H9 (cell line): ENCODE results near the gene RASGRP3. TPM values are rescaled to one million over a fixed set of nuclear protein-coding genes. Genes with fewer than 3 reads are reported as not detected.

Experiments
- DNase-seq: peaks from one replicate; pipeline ENCODE4 v3.0.0-alpha.2; 2017
- H2AFZ ChIP-seq: one replicate; pipeline ENCODE4 v1.6.1; 2013; ENCODE audit warnings: mild to moderate bottlenecking, low read length, control low read depth, moderate library complexity
- H2AK5ac ChIP-seq: 2 replicates; pipeline ENCODE4 v1.6.1; 2013; ENCODE audit warnings: low read length, control low read depth, mixed read lengths; ENCODE audit not compliant: insufficient read length
- H2BK120ac ChIP-seq: one replicate; pipeline ENCODE4 v1.6.1; 2013; ENCODE audit warnings: low read depth, mild to moderate bottlenecking, low read length, control low read depth, inconsistent platforms; ENCODE audit not compliant: poor library complexity, severe bottlenecking
- H2BK12ac ChIP-seq: 2 replicates; pipeline ENCODE4 v1.6.1; 2013; ENCODE audit warnings: low read length, control low read depth, mixed read lengths, low read depth; ENCODE audit not compliant: insufficient read length
- H2BK15ac ChIP-seq: 2 replicates; pipeline ENCODE4 v1.6.1; 2013; ENCODE audit warnings: low read depth, low read length, control low read depth
- H2BK20ac ChIP-seq: one replicate; pipeline ENCODE4 v1.6.1; 2013; ENCODE audit warnings: low read depth, mild to moderate bottlenecking, low read length, control low read depth, inconsistent platforms; ENCODE audit not compliant: poor library complexity, severe bottlenecking
- H2BK5ac ChIP-seq: 2 replicates; pipeline ENCODE4 v1.6.1; 2013; ENCODE audit warnings: low read length, control low read depth, mixed read lengths; ENCODE audit not compliant: insufficient read length
- H3K14ac ChIP-seq: 2 replicates; pipeline ENCODE4 v1.6.1; 2013; ENCODE audit warnings: low read length, control low read depth; ENCODE audit not compliant: insufficient read depth
- H3K18ac ChIP-seq: 2 replicates; pipeline ENCODE4 v1.6.1; 2013; ENCODE audit warnings: low read depth, mild to moderate bottlenecking, mixed read lengths, low read length, control low read depth; ENCODE audit not compliant: insufficient read length
- H3K23ac ChIP-seq: 2 replicates; pipeline ENCODE4 v1.6.1; 2013; ENCODE audit warnings: low read length, control low read depth, mixed read lengths, low read depth; ENCODE audit not compliant: insufficient read length
- H3K23me2 ChIP-seq: 2 replicates; pipeline ENCODE4 v1.6.1; 2013; ENCODE audit warnings: low read depth, mild to moderate bottlenecking, mixed read lengths, low read length, control low read depth; ENCODE audit not compliant: insufficient read length, poor library complexity, severe bottlenecking
- H3K27ac ChIP-seq: 2 replicates; pipeline ENCODE4 v1.5.1; 2013; ENCODE audit warnings: low read length, control low read depth, mixed read lengths, low read depth; ENCODE audit not compliant: insufficient read length
- H3K27me3 ChIP-seq: 2 replicates; pipeline ENCODE4 v1.6.1; 2013; ENCODE audit warnings: low read length, control low read depth, inconsistent platforms; ENCODE audit not compliant: insufficient read depth
- H3K4ac ChIP-seq: 2 replicates; pipeline ENCODE4 v1.6.1; 2013; ENCODE audit warnings: low read depth, mild to moderate bottlenecking, control low read depth, inconsistent platforms, low read length, moderate library complexity
- H3K4me1 ChIP-seq: 2 replicates; pipeline ENCODE4 v1.6.1; 2013; ENCODE audit warnings: low read length, control low read depth, inconsistent platforms; ENCODE audit not compliant: insufficient read depth
- H3K4me2 ChIP-seq: 2 replicates; pipeline ENCODE4 v1.6.1; 2013; ENCODE audit warnings: low read length, control low read depth, mixed read lengths; ENCODE audit not compliant: insufficient read length, insufficient read depth
- H3K56ac ChIP-seq: 2 replicates; pipeline ENCODE4 v1.6.1; 2013; ENCODE audit warnings: low read depth, mild to moderate bottlenecking, mixed read lengths, low read length, control low read depth; ENCODE audit not compliant: insufficient read length
- H3K79me1 ChIP-seq: 2 replicates; pipeline ENCODE4 v1.6.1; 2013; ENCODE audit warnings: low read depth, mild to moderate bottlenecking, moderate library complexity, low read length, control low read depth, inconsistent platforms; ENCODE audit not compliant: insufficient read depth, poor library complexity, severe bottlenecking
- H3K79me2 ChIP-seq: 2 replicates; pipeline ENCODE4 v1.6.1; 2013; ENCODE audit warnings: low read length, control low read depth, inconsistent platforms; ENCODE audit not compliant: insufficient read depth
- H3K9ac ChIP-seq: 2 replicates; pipeline ENCODE4 v1.6.1; 2013; ENCODE audit warnings: low read length, control low read depth, mixed read lengths; ENCODE audit not compliant: insufficient read length; ENCODE audit errors: extremely low read depth
- H3K9me3 ChIP-seq: one replicate; pipeline ENCODE4 v1.6.1; 2013; ENCODE audit warnings: low read depth, low read length, inconsistent platforms; ENCODE audit not compliant: control insufficient read depth
- H3T11ph ChIP-seq: one replicate; pipeline ENCODE4 v1.6.1; 2013; ENCODE audit warnings: mild to moderate bottlenecking, low read length, control low read depth, inconsistent platforms
- H4K20me1 ChIP-seq: one replicate; pipeline ENCODE4 v1.6.1; 2013; ENCODE audit not compliant: control insufficient read depth, insufficient read length, insufficient read depth
- H4K5ac ChIP-seq: 2 replicates; pipeline ENCODE4 v1.6.1; 2013; ENCODE audit warnings: low read depth, mild to moderate bottlenecking, mixed read lengths, low read length, control low read depth; ENCODE audit not compliant: insufficient read length
- H4K8ac ChIP-seq: replicated peaks from 2 replicates; pipeline ENCODE4 v1.6.1; 2013; ENCODE audit warnings: low read length, control low read depth, mixed read lengths, low read depth; ENCODE audit not compliant: insufficient read length
- H4K91ac ChIP-seq: 2 replicates; pipeline ENCODE4 v1.6.1; 2013; ENCODE audit warnings: low read depth, mild to moderate bottlenecking, moderate library complexity, mixed read lengths, low read length, control low read depth; ENCODE audit not compliant: insufficient read length
- H3K27ac Mint-ChIP-seq, 3 experiments: 2 replicates in 2 of 3; 3 replicates in 1 of 3; pipeline ENCODE4 v1.8.0; 2020 to 2021; ENCODE audit warnings: mixed read lengths in 3 of 3, mild to moderate bottlenecking in 1 of 3, moderate library complexity in 1 of 3
- H3K27me3 Mint-ChIP-seq: 2 replicates; pipeline ENCODE4 v1.8.0; 2021; ENCODE audit warnings: low read depth, mild to moderate bottlenecking, moderate library complexity, mixed read lengths
- H3K36me3 Mint-ChIP-seq, 3 experiments: 2 replicates in 2 of 3; 3 replicates in 1 of 3; pipeline ENCODE4 v1.8.0; 2020 to 2021; ENCODE audit warnings: low read depth in 3 of 3, mixed read lengths in 3 of 3; ENCODE audit not compliant: insufficient read depth in 1 of 3
- H3K4me1 Mint-ChIP-seq, 2 experiments: 2 replicates each; pipeline ENCODE4 v1.8.0; 2020; ENCODE audit warnings: mixed read lengths in 2 of 2
- H3K4me3 Mint-ChIP-seq, 2 experiments: 2 replicates in 1 of 2; 3 replicates in 1 of 2; pipeline ENCODE4 v1.8.0; 2020 to 2021; ENCODE audit warnings: mild to moderate bottlenecking in 2 of 2, mixed read lengths in 2 of 2, moderate library complexity in 1 of 2
- H3K9me3 Mint-ChIP-seq, 2 experiments: 2 replicates in 1 of 2; 3 replicates in 1 of 2; pipeline ENCODE4 v1.8.0; 2020; ENCODE audit warnings: mild to moderate bottlenecking in 2 of 2, mixed read lengths in 2 of 2, moderate library complexity in 1 of 2
- WGBS: extraction: QIAGEN DNeasy Blood & Tissue Kit; methylation state at CpG from one replicate; pipeline ENCODE4 v1.1.7; 2013; ENCODE audit warnings: missing lambda C conversion rate, low lambda C conversion rate, mixed read lengths; ENCODE audit not compliant: insufficient read length; ENCODE audit errors: extremely low coverage; 5-methylcytosine and 5-hydroxymethylcytosine counted together
- total RNA-seq: library from RNA; stranded (reverse); gene quantifications from 2 replicates; pipeline ENCODE4 v1.2.1, GENCODE V29; 2021
- TF ChIP-seq, protein P1 (sequence below): fragments of 200-600 bp; sonication (generic); conservative IDR thresholded peaks from 3 replicates; pipeline ENCODE4 v1.8.0; 2021; ENCODE audit warnings: antibody characterized with exemption, mild to moderate bottlenecking

Gene RASGRP3
- total RNA-seq, 1 experiment from 2014 or later = not detected

DNA sequence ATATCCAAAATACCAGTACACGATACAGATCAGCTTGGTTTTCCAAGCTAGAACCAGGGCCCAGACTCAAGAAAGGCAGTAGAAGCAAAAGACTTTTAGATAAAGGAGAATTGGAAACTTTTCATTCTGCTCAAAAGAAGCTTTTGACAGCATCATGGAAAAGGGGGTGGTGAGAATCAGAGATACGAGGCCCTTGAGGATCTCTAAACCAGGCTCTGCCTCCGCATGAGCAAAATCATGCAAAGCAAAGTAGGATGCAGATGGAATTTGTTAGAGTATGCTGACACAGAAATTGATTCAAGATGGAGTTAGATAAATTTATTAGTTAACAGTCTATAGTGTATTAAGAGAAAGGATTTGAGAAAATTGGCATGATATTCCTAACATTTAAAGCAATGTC is 82.9 kb downstream of the RASGRP3 start:
- Histone ChIP-seq H3K4me1 (no peaks in the 10 kb centered on the region), H3K18ac (no peak overlapping the region), H4K5ac (no peak overlapping the region), H2BK12ac (no peak overlapping the region), H3K9me3 (no peaks in the 10 kb centered on the region), H3K56ac (no peak overlapping the region), H2AFZ (no peak overlapping the region), H2BK15ac (no peak overlapping the region), H3K4me2 (no peak overlapping the region), H2BK120ac (no peak overlapping the region), H4K8ac (no peak overlapping the region), H2BK5ac (no peak overlapping the region), H3K14ac (no peak overlapping the region), H4K20me1 (no peaks in the 10 kb centered on the region), H3K79me1 (no peaks in the 10 kb centered on the region), H4K91ac (no peak overlapping the region), H3K27me3 (no peaks in the 10 kb centered on the region), H3K4ac (no peak overlapping the region), H3K27ac (no peak overlapping the region), H2BK20ac (no peak overlapping the region), H3T11ph (no peak overlapping the region), H3K79me2 (no peaks in the 10 kb centered on the region), H2AK5ac (no peak overlapping the region), H3K9ac (no peak overlapping the region), H3K23me2 (no peaks in the 10 kb centered on the region), H3K23ac (no peak overlapping the region)
- no peak for DNase-seq
- Mint-ChIP-seq H3K4me3 (no peak overlapping the region), H3K27me3 (no peaks in the 10 kb centered on the region), H3K9me3 (no peaks in the 10 kb centered on the region), H3K27ac (no peak overlapping the region), H3K4me1 (peaks cover 9 to 13% of the 10 kb centered on the region in 2 experiments), H3K36me3 (no peaks in the 10 kb centered on the region; a peak in 1 of 7 replicates)
- TF ChIP-seq, protein P1, sequence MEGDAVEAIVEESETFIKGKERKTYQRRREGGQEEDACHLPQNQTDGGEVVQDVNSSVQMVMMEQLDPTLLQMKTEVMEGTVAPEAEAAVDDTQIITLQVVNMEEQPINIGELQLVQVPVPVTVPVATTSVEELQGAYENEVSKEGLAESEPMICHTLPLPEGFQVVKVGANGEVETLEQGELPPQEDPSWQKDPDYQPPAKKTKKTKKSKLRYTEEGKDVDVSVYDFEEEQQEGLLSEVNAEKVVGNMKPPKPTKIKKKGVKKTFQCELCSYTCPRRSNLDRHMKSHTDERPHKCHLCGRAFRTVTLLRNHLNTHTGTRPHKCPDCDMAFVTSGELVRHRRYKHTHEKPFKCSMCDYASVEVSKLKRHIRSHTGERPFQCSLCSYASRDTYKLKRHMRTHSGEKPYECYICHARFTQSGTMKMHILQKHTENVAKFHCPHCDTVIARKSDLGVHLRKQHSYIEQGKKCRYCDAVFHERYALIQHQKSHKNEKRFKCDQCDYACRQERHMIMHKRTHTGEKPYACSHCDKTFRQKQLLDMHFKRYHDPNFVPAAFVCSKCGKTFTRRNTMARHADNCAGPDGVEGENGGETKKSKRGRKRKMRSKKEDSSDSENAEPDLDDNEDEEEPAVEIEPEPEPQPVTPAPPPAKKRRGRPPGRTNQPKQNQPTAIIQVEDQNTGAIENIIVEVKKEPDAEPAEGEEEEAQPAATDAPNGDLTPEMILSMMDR = no peak
- no CpG with 5 or more reads among the region's 3 CpGs for WGBS
